Activated CD4-positive, alpha-beta memory T cell treated with anti-CD3 and anti-CD28 coated beads, Interleukin-2, amount 10 ng/mL, durations not matched to agents 7 days and 5 days (primary cell): Measurements from ENCODE around the gene BLNK. TPM values are rescaled to one million over a fixed set of nuclear protein-coding genes. Genes with fewer than 3 reads are reported as not detected.
"Not testable (repeated sequence)": the region's sequence is repeated elsewhere in the genome, so short reads cannot be mapped to it uniquely, and the experiment has no call there.

Source experiments
- CTCF ChIA-PET: fragments of 350-600 bp; sonication (Branson Sonifier 250); formaldehyde crosslinking; loops from one replicate; lab custom pipeline; 2021; ENCODE audit warnings: antibody characterized with exemption, inconsistent platforms; lab: Charles Lee
- POLR2A ChIA-PET: fragments of 350-600 bp; sonication (Branson Sonifier 250); formaldehyde crosslinking; loops from one replicate; lab custom pipeline; 2021; ENCODE audit warnings: antibody characterized with exemption; lab: Charles Lee
- DNase-seq: peaks from one replicate; pipeline ENCODE4 v3.0.0-alpha.2; 2020
- H3K27ac Mint-ChIP-seq: one replicate; pipeline ENCODE4 v1.8.0; 2021; ENCODE audit warnings: mild to moderate bottlenecking, mixed read lengths
- H3K27me3 Mint-ChIP-seq: one replicate; pipeline ENCODE4 v1.8.0; 2021; ENCODE audit warnings: mixed read lengths
- H3K36me3 Mint-ChIP-seq: one replicate; pipeline ENCODE4 v1.8.0; 2021; ENCODE audit warnings: low read depth, mixed read lengths
- H3K4me1 Mint-ChIP-seq: one replicate; pipeline ENCODE4 v1.8.0; 2021; ENCODE audit warnings: mixed read lengths
- H3K4me3 Mint-ChIP-seq: one replicate; pipeline ENCODE4 v1.8.0; 2021; ENCODE audit warnings: mild to moderate bottlenecking, mixed read lengths
- H3K9me3 Mint-ChIP-seq: one replicate; pipeline ENCODE4 v1.8.0; 2021; ENCODE audit warnings: mixed read lengths
- total RNA-seq, 2 experiments: library from RNA; stranded (reverse); gene quantifications; one replicate each; pipeline ENCODE4 v1.2.3, GENCODE V29; 2021

The BLNK gene
- total RNA-seq, 2 experiments from 2014 or later: not detected

DNA sequence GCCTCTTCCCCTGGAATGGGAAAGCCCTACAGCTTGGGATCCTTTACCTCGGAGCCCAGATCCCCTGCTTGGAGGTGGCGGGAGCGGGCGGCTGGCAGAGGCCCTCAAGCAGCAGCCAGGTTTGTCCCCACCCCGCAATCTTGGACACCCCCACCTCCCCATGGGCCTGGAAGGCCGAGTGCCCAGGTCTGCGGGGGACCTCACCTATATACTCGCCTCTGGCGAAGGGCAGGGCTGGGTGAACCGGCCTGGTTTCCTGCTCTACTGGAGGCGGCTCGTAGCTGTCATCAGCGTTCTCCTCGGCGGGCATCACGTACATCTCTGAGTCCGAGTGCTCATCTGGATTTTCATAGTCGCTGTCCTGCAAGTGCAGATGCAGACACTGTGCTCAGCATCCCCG, 44.2 kb downstream of the BLNK start:
- no peak for DNase-seq
- Mint-ChIP-seq H3K27ac (no peak overlapping the region), H3K9me3 (no peaks in the 10 kb centered on the region), H3K36me3 (no peaks in the 10 kb centered on the region), H3K4me3 (no peak overlapping the region), H3K27me3 (peaks cover 2% of the 10 kb centered on the region), H3K4me1 (no peaks in the 10 kb centered on the region)
- CTCF ChIA-PET: interaction anchor here (1.2 kb wide), 1 partner anchor 210 kb away, joined by 6 read pairs; no protein-coding TSS in a partner anchor
- POLR2A ChIA-PET: no interaction called here

- ChIA-PET CTCF (no interaction called here), POLR2A (no interaction called here)
- H3K4me3 Mint-ChIP-seq: no peak overlapping the region
- no peaks in the 10 kb centered on the region for H3K36me3 Mint-ChIP-seq
- H3K9me3 Mint-ChIP-seq: no peaks in the 10 kb centered on the region
- peaks cover 6% of the 10 kb centered on the region for H3K27me3 Mint-ChIP-seq
- no peaks in the 10 kb centered on the region for H3K4me1 Mint-ChIP-seq
- no peak overlapping the region for H3K27ac Mint-ChIP-seq
- no peak for DNase-seq
Measured at GRCh38 chr10:96225119-96225518, 46.2 kb downstream of the BLNK start.

GRCh38 chr10:96222908-96223307, 48.5 kb downstream of the BLNK start:
- ChIA-PET CTCF (interaction anchor here (0.9 kb wide), 1 partner anchor 206 kb away, joined by 3 read pairs; no protein-coding TSS in a partner anchor), POLR2A (no interaction called here)
- no peaks in the 10 kb centered on the region for H3K36me3 Mint-ChIP-seq
- H3K9me3 Mint-ChIP-seq: no peaks in the 10 kb centered on the region
- H3K4me3 Mint-ChIP-seq: no peak overlapping the region
- peaks cover 14% of the 10 kb centered on the region for H3K27me3 Mint-ChIP-seq
- no peak overlapping the region for H3K27ac Mint-ChIP-seq
- DNase-seq: no peak
- no peaks in the 10 kb centered on the region for H3K4me1 Mint-ChIP-seq

GRCh38 chr10:96222441-96222840, 48.9 kb downstream of the BLNK start:
- CTCF ChIA-PET: interaction anchor here (0.9 kb wide), 1 partner anchor 205 kb away, joined by 3 read pairs; no protein-coding TSS in a partner anchor
- DNase-seq: no peak
- H3K36me3 Mint-ChIP-seq: no peaks in the 10 kb centered on the region
- POLR2A ChIA-PET: no interaction called here
- no peaks in the 10 kb centered on the region for H3K4me1 Mint-ChIP-seq
- peaks cover 15% of the 10 kb centered on the region for H3K27me3 Mint-ChIP-seq
- H3K27ac Mint-ChIP-seq: no peak overlapping the region
- no peak overlapping the region for H3K4me3 Mint-ChIP-seq
- no peaks in the 10 kb centered on the region for H3K9me3 Mint-ChIP-seq

- ChIA-PET CTCF (interaction anchor here (1.2 kb wide), 1 partner anchor 11 kb away, joined by 4 read pairs; no protein-coding TSS in a partner anchor), POLR2A (no interaction called here)
- Mint-ChIP-seq H3K4me1 (no peaks in the 10 kb centered on the region), H3K27me3 (peaks cover 30% of the 10 kb centered on the region), H3K9me3 (no peaks in the 10 kb centered on the region), H3K4me3 (no peak overlapping the region), H3K27ac (no peak overlapping the region), H3K36me3 (no peaks in the 10 kb centered on the region)
- DNase-seq: no peak
Measured at GRCh38 chr10:96218826-96219225, 52.5 kb downstream of the BLNK start.

- no peaks in the 10 kb centered on the region for H3K4me1 Mint-ChIP-seq
- POLR2A ChIA-PET: no interaction called here
- no peak overlapping the region for H3K4me3 Mint-ChIP-seq
- H3K27me3 Mint-ChIP-seq: peaks cover 30% of the 10 kb centered on the region
- no peak for DNase-seq
- no peaks in the 10 kb centered on the region for H3K9me3 Mint-ChIP-seq
- CTCF ChIA-PET: interaction anchor here (1.2 kb wide), 1 partner anchor 12 kb away, joined by 4 read pairs; no protein-coding TSS in a partner anchor
- no peak overlapping the region for H3K27ac Mint-ChIP-seq
- H3K36me3 Mint-ChIP-seq: no peaks in the 10 kb centered on the region
Measured at GRCh38 chr10:96217711-96218110, 53.7 kb downstream of the BLNK start.

- Mint-ChIP-seq H3K27me3 (peaks cover 30% of the 10 kb centered on the region), H3K4me3 (no peak overlapping the region), H3K4me1 (no peaks in the 10 kb centered on the region), H3K27ac (no peak overlapping the region), H3K9me3 (no peaks in the 10 kb centered on the region), H3K36me3 (no peaks in the 10 kb centered on the region)
- POLR2A ChIA-PET: no interaction called here
- DNase-seq: no peak
- CTCF ChIA-PET: no interaction called here
Measured at GRCh38 chr10:96216775-96217174, 54.6 kb downstream of the BLNK start.

DNA sequence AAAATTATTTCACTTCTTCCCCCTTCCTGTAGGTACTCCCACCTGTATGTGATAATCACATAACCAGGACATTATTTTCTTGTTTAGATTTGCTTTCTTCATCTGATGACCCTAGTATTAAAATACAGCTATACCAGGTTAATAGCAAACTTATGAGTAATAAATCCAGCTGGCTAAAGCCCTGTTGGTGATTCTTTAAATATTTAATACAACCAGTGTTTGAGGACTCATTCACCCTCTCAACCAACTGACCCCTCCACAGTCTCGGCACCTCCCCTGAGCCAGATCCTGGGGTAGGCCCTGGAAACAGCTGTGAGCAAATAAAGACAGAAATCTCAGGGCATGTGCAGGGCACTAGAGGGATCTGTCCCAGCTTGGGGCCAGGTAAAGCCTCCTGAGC, 58.5 kb downstream of the BLNK start:
- CTCF ChIA-PET: interaction anchor here (1.9 kb wide), 1 partner anchor 17 kb away, joined by 7 read pairs; no protein-coding TSS in a partner anchor
- H3K4me1 Mint-ChIP-seq: no peaks in the 10 kb centered on the region

DNA sequence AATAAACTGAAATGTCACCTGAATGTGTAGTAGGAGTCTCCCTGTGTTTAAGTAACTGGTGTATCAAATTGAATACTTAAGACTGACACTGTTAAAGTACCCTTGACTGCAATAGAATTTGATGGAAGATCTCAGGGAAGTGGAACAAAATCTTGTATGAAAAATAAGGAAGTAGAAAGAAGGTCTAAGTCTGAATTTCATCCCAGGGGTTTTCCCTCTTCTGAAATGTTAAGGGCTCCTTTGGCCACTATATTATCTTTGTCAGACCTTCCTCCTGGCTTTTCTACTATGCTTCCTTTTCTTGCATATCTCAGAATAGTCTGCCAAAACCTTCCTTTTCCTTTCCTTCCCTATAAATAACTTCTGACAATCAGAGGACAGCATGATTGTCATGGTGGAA, 59.6 kb downstream of the BLNK start:
- POLR2A ChIA-PET: no interaction called here
- Mint-ChIP-seq H3K27me3 (peaks cover 10% of the 10 kb centered on the region), H3K4me1 (no peaks in the 10 kb centered on the region), H3K4me3 (no peak overlapping the region), H3K27ac (no peak overlapping the region), H3K9me3 (no peaks in the 10 kb centered on the region), H3K36me3 (no peaks in the 10 kb centered on the region)
- no peak for DNase-seq
- CTCF ChIA-PET: no interaction called here

More for the DNA sequence above, 58.5 kb downstream of the BLNK start:
- no peak for DNase-seq
- no peaks in the 10 kb centered on the region for H3K9me3 Mint-ChIP-seq
- H3K36me3 Mint-ChIP-seq: no peaks in the 10 kb centered on the region
- no peak overlapping the region for H3K4me3 Mint-ChIP-seq
- POLR2A ChIA-PET: no interaction called here
- peaks cover 16% of the 10 kb centered on the region for H3K27me3 Mint-ChIP-seq
- no peak overlapping the region for H3K27ac Mint-ChIP-seq

GRCh38 chr10:96208946-96209345, 62.4 kb downstream of the BLNK start:
- H3K36me3 Mint-ChIP-seq: no peaks in the 10 kb centered on the region
- H3K9me3 Mint-ChIP-seq: no peaks in the 10 kb centered on the region
- POLR2A ChIA-PET: no interaction called here
- H3K4me3 Mint-ChIP-seq: no peak overlapping the region
- peaks cover 5% of the 10 kb centered on the region for H3K27me3 Mint-ChIP-seq
- CTCF ChIA-PET: interaction anchor here (1.1 to 2.7 kb wide), 2 partner anchors 21 to 192 kb away, joined by 3 to 13 read pairs; no protein-coding TSS in a partner anchor
- DNase-seq: no peak
- H3K27ac Mint-ChIP-seq: no peak overlapping the region
- H3K4me1 Mint-ChIP-seq: no peaks in the 10 kb centered on the region

DNA sequence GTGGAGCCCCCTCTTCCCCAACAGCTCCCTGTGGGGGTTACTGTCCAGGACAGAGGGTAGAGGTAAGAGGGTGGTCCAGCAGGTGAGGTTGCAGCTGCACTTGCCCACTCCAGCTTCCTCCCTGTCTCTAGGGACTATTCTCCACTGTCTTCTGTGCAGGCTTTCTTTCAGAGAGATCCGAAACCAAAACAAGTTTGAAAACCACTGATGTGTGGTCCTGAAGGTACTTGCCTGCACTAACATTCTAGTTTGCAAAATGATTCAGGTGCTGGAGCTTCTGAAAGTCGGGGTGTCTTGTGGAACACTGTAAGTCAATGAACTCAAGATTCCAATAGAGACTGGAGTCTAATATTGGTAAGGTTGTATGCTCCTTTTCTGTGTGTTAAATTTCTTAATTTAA, 63.1 kb downstream of the BLNK start:
- no peaks in the 10 kb centered on the region for H3K9me3 Mint-ChIP-seq
- no peak overlapping the region for H3K4me3 Mint-ChIP-seq
- H3K27ac Mint-ChIP-seq: no peak overlapping the region
- H3K4me1 Mint-ChIP-seq: no peaks in the 10 kb centered on the region
- ChIA-PET CTCF (interaction anchor here (1.1 to 2.7 kb wide), 2 partner anchors 21 to 191 kb away, joined by 3 to 13 read pairs; no protein-coding TSS in a partner anchor), POLR2A (no interaction called here)
- H3K27me3 Mint-ChIP-seq: peaks cover 7% of the 10 kb centered on the region
- no peaks in the 10 kb centered on the region for H3K36me3 Mint-ChIP-seq
- DNase-seq: no peak

DNA sequence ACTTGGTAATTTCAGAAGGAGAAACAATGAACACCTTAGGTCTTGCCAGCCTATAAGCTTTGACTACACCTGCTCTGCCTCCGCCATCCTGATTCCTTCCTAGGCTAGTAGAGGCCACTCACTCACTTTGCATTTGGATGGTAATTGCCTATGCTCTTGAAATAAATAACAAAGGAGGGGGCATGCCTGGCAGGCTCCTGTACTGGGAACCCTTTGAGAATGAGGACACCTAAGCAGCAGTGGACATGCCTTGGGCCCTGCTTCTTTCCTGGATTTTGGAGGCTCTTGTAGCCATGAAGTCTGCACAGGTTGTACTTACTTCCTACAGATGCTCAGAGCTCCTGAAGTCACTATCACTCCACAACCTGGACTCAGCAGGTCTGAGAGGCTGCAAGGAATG, 65.8 kb downstream of the BLNK start:
- peaks cover 14% of the 10 kb centered on the region for H3K27me3 Mint-ChIP-seq
- POLR2A ChIA-PET: no interaction called here

DNA sequence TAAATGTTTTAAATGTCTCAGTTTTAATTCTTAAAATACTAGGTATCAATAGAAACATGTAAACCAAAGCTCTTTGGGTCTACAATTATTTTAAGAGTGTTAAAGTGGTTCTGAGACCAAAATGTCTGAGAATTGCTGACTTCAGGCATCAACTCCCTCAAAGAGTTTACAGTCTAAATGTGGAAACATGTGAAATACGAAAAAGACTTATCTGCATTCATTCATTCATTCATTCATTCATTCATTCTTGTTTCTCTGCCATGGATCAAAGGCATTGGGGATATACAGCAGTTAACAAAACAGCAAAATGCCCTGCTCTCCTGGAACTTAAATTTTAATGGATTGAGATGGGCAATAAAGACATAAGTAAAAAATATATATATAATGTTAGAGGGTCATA, 69.8 kb downstream of the BLNK start:
- Mint-ChIP-seq H3K27me3 (peaks cover 17% of the 10 kb centered on the region), H3K27ac (no peak overlapping the region), H3K4me3 (no peak overlapping the region), H3K4me1 (no peaks in the 10 kb centered on the region), H3K9me3 (no peaks in the 10 kb centered on the region), H3K36me3 (no peaks in the 10 kb centered on the region)
- POLR2A ChIA-PET: no interaction called here
- CTCF ChIA-PET: no interaction called here
- no peak for DNase-seq

More for the DNA sequence above, 65.8 kb downstream of the BLNK start:
- DNase-seq: no peak
- H3K36me3 Mint-ChIP-seq: no peaks in the 10 kb centered on the region
- no peak overlapping the region for H3K4me3 Mint-ChIP-seq
- no peaks in the 10 kb centered on the region for H3K9me3 Mint-ChIP-seq
- no peaks in the 10 kb centered on the region for H3K4me1 Mint-ChIP-seq
- H3K27ac Mint-ChIP-seq: no peak overlapping the region
- CTCF ChIA-PET: no interaction called here

DNA sequence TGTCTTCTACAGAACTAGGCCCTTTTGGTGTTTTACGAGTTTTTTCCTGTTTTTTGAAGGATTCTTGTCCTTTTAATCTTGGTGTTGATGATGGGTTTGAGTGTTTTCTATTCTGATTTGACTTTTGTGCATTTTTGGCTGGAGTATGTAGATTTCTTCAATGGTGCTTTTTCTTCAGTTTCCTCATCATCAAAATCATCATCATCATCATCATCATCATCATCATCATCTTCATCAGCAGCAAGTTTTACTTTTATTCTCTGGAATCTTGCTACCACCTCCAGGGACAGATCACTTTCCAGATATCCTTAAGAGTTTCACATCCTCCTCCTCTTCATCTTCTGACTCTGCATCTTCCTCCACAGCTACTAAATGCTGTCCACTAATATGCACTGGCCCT, 81.9 kb downstream of the BLNK start:
- H3K36me3 Mint-ChIP-seq, H3K4me3 Mint-ChIP-seq, H3K4me1 Mint-ChIP-seq, H3K27ac Mint-ChIP-seq, CTCF ChIA-PET, DNase-seq, POLR2A ChIA-PET, H3K9me3 Mint-ChIP-seq: not testable (repeated sequence)
- H3K27me3 Mint-ChIP-seq: peaks cover 20% of the 10 kb centered on the region
